B cell (primary cell): ENCODE data around the gene SPRR2G. TPM values are rescaled to one million over a fixed set of nuclear protein-coding genes. Genes with fewer than 3 reads are reported as not detected.

ENCODE experiments used
- ATAC-seq: fragments of 200-7000 bp; cut with Tn5 transposase; one replicate; pipeline ENCODE4 v1.10.0; 2021; ENCODE audit warnings: low read depth, mild to moderate bottlenecking, moderate number of reproducible peaks, moderate library complexity
- CTCF ChIA-PET: fragments of 350-600 bp; sonication (Branson Sonifier 250); formaldehyde crosslinking; loops from one replicate; lab custom pipeline; 2021; ENCODE audit warnings: antibody characterized with exemption, inconsistent platforms; lab: Charles Lee
- POLR2A ChIA-PET: fragments of 350-600 bp; sonication (Branson Sonifier 250); formaldehyde crosslinking; loops from one replicate; lab custom pipeline; 2021; ENCODE audit warnings: antibody characterized with exemption; lab: Charles Lee
- DNase-seq: peaks from one replicate; pipeline ENCODE4 v3.0.0; 2013
- H2AFZ ChIP-seq: 2 replicates; pipeline ENCODE4 v1.6.1; 2012; ENCODE audit warnings: mild to moderate bottlenecking, low read depth, low read length; ENCODE audit not compliant: insufficient read depth, poor library complexity, severe bottlenecking
- H3K27ac ChIP-seq, 2 donors: 1 replicate in 1 of 2; 2 replicates in 1 of 2; pipeline ENCODE4 v1.5.1; 2012 to 2013; ENCODE audit warnings: low read length in 2 of 2, mild to moderate bottlenecking in 2 of 2, moderate library complexity in 1 of 2
- H3K27me3 ChIP-seq, 4 experiments: fragments of 200-600 bp in 1 of 4; sonication (generic) in 1 of 4; replicated peaks in 1 of 4; 1 replicate in 2 of 4; 2 replicates in 2 of 4; pipeline versions ENCODE4 v1.6.1 to v1.7.0; 2013 to 2016; ENCODE audit warnings: low read length in 3 of 4, mild to moderate bottlenecking in 2 of 4, mixed read lengths in 1 of 4, moderate library complexity in 1 of 4; ENCODE audit not compliant: insufficient read depth in 4 of 4, control insufficient read depth in 3 of 4; ENCODE audit errors: control extremely low read depth in 1 of 4
- H3K36me3 ChIP-seq, 2 experiments: replicated peaks in 1 of 2; 1 replicate in 1 of 2; 2 replicates in 1 of 2; pipeline versions ENCODE4 v1.6.1 to v1.7.1; 2013; ENCODE audit warnings: low read length in 1 of 2; ENCODE audit not compliant: insufficient read depth in 2 of 2, control insufficient read depth in 1 of 2; ENCODE audit errors: control extremely low read depth in 1 of 2, extremely low read depth in 1 of 2
- H3K4me1 ChIP-seq, 2 donors: fragments of 200-600 bp in 1 of 2; sonication (generic) in 1 of 2; 1 replicate in 1 of 2; 2 replicates in 1 of 2; pipeline versions ENCODE4 v1.5.1 to v1.6.1; 2013 to 2017; ENCODE audit warnings: low read length in 2 of 2; ENCODE audit not compliant: control insufficient read depth in 2 of 2, insufficient read depth in 2 of 2
- H3K4me2 ChIP-seq: replicated peaks from 2 replicates; pipeline ENCODE3; 2012; ENCODE audit warnings: mild to moderate bottlenecking, low read depth, low read length; ENCODE audit not compliant: poor library complexity, severe bottlenecking
- H3K4me3 ChIP-seq, 5 experiments: fragments of 200-600 bp in 1 of 5; sonication (generic) in 1 of 5; 1 replicate in 3 of 5; 2 replicates in 2 of 5; pipeline versions ENCODE4 v1.5.1 to v1.7.0; 2011 to 2016; ENCODE audit warnings: low read length in 4 of 5, mild to moderate bottlenecking in 4 of 5, low read depth in 2 of 5, control low read depth in 1 of 5, moderate library complexity in 1 of 5; ENCODE audit not compliant: insufficient read depth in 1 of 5; ENCODE audit errors: control extremely low read depth in 1 of 5, extremely low read depth in 1 of 5
- H3K79me2 ChIP-seq: fragments of 200-600 bp; sonication (generic); one replicate; pipeline ENCODE4 v1.6.0; 2016; ENCODE audit warnings: low read length; ENCODE audit not compliant: control insufficient read depth, insufficient read depth
- H3K9ac ChIP-seq: fragments of 200-600 bp; sonication (generic); 2 replicates; pipeline ENCODE4 v1.6.1; 2017; ENCODE audit warnings: mild to moderate bottlenecking, low read length, moderate library complexity
- H3K9me3 ChIP-seq, 3 donors: one replicate each; pipeline versions ENCODE4 v1.6.1 to v1.7.1; 2013; ENCODE audit warnings: low read length in 2 of 3; ENCODE audit not compliant: control insufficient read depth in 2 of 3, insufficient read depth in 1 of 3; ENCODE audit errors: control extremely low read depth in 1 of 3
- H4K20me1 ChIP-seq: 2 replicates; pipeline ENCODE4 v1.6.0; 2012; ENCODE audit warnings: mild to moderate bottlenecking, low read length; ENCODE audit not compliant: insufficient read depth, control insufficient read depth, poor library complexity, severe bottlenecking
- H3K27ac Mint-ChIP-seq: one replicate; pipeline ENCODE4 v1.8.0; 2021; ENCODE audit warnings: mixed read lengths
- H3K27me3 Mint-ChIP-seq: one replicate; pipeline ENCODE4 v1.8.0; 2021; ENCODE audit warnings: mixed read lengths
- H3K4me1 Mint-ChIP-seq: one replicate; pipeline ENCODE4 v1.8.0; 2021; ENCODE audit warnings: mixed read lengths
- H3K4me3 Mint-ChIP-seq: one replicate; pipeline ENCODE4 v1.8.0; 2021; ENCODE audit warnings: mixed read lengths
- H3K9me3 Mint-ChIP-seq: one replicate; pipeline ENCODE4 v1.8.0; 2022; ENCODE audit warnings: mixed read lengths; ENCODE audit not compliant: insufficient read depth
- CTCF ChIP-seq: fragments of 200-600 bp; IDR thresholded peaks from one replicate; pipeline ENCODE4 v1.8.0; 2022; ENCODE audit warnings: antibody characterized with exemption, mild to moderate bottlenecking
- EZH2 ChIP-seq: IDR thresholded peaks from 2 replicates; pipeline ENCODE4 v1.6.1; 2012; ENCODE audit warnings: borderline replicate concordance, low read depth, mild to moderate bottlenecking, moderate library complexity, low read length; ENCODE audit not compliant: insufficient read depth, poor library complexity, severe bottlenecking
- WGBS: methylation state at CpG from one replicate; pipeline ENCODE4 v1.1.5; 2013; ENCODE audit warnings: missing lambda C conversion rate; ENCODE audit not compliant: insufficient coverage; 5-methylcytosine and 5-hydroxymethylcytosine counted together
- intact Hi-C: fragments of 100-400 bp; cut with micrococcal nuclease; formaldehyde crosslinking; loops from one replicate; pipeline ENCODE4 v1.10.0; 2022
- polyA plus RNA-seq: library from polyadenylated mRNA; depleted of rRNA; stranded (reverse); fragments of >200 nt; gene quantifications from 2 replicates; pipeline ENCODE4 v1.2.3, GENCODE V29; 2012
- total RNA-seq, 2 donors: library from RNA; stranded (reverse); fragments of 120-200 nt in 1 of 2; gene quantifications; 1 replicate in 1 of 2; 2 replicates in 1 of 2; pipeline versions ENCODE4 v1.2.3 to v1.2.4, GENCODE V29; 2013 to 2022

Gene SPRR2G
- total and polyA plus RNA-seq, 2 donors (not counting 1 experiment from before 2014, with no cell fraction given): not detected

GRCh38 chr1:153180556-153180955 lies 29.9 kb upstream of the SPRR2G start:
- H3K4me1 Mint-ChIP-seq: no peaks in the 10 kb centered on the region
- H3K4me3 Mint-ChIP-seq: no peak overlapping the region
- peaks cover 25% of the 10 kb centered on the region for H3K27me3 Mint-ChIP-seq
- H3K9me3 Mint-ChIP-seq: peaks cover 5% of the 10 kb centered on the region
- Histone ChIP-seq H3K4me2 (no peak overlapping the region), H2AFZ (no peak overlapping the region), H3K27me3 (peaks cover 0 to 4% (median 0%) of the 10 kb centered on the region in 4 experiments), H3K9me3 (no peaks in the 10 kb centered on the region), H3K9ac (no peak overlapping the region), H3K4me1 (no peaks in the 10 kb centered on the region), H3K4me3 (no peak overlapping the region), H3K36me3 (no peaks in the 10 kb centered on the region), H4K20me1 (no peaks in the 10 kb centered on the region), H3K27ac (no peak overlapping the region), H3K79me2 (no peaks in the 10 kb centered on the region)
- no CpG with 5 or more reads among the region's 4 CpGs for WGBS
- H3K27ac Mint-ChIP-seq: no peak overlapping the region
- POLR2A ChIA-PET: no interaction called here
- DNase-seq: no peak
- intact Hi-C loops: no loop called here
- CTCF ChIA-PET: no interaction called here
- no peak for TF ChIP-seq CTCF
- no peak for TF ChIP-seq EZH2
- ATAC-seq: no peak

GRCh38 chr1:153178922-153179321 lies 28.2 kb upstream of the SPRR2G start:
- no peaks in the 10 kb centered on the region for H3K79me2 ChIP-seq
- ATAC-seq: no peak
- H3K4me2 ChIP-seq: no peak overlapping the region
- Mint-ChIP-seq H3K4me1 (no peaks in the 10 kb centered on the region), H3K27me3 (peaks cover 15% of the 10 kb centered on the region), H3K4me3 (no peak overlapping the region), H3K27ac (no peak overlapping the region), H3K9me3 (no peaks in the 10 kb centered on the region)
- DNase-seq: no peak
- no peaks in the 10 kb centered on the region for H4K20me1 ChIP-seq
- no peak overlapping the region for H3K27ac ChIP-seq
- intact Hi-C loops: no loop called here
- H3K27me3 ChIP-seq: peaks cover 0 to 4% (median 0%) of the 10 kb centered on the region in 4 experiments
- ChIA-PET CTCF (no interaction called here), POLR2A (no interaction called here)
- no peaks in the 10 kb centered on the region for H3K4me1 ChIP-seq
- no peak overlapping the region for H2AFZ ChIP-seq
- no peak overlapping the region for H3K4me3 ChIP-seq
- H3K9ac ChIP-seq: no peak overlapping the region
- H3K9me3 ChIP-seq: no peaks in the 10 kb centered on the region
- no peaks in the 10 kb centered on the region for H3K36me3 ChIP-seq
- TF ChIP-seq EZH2 (no peak), CTCF (no peak)
